GM10266 (cell line): ENCODE measurements around the gene HDAC10.
A peak's percentile ranks its signal among the peaks of the same experiment; 100 is the strongest.

Experiments used
- DNase-seq: peaks from one replicate; pipeline ENCODE4 v3.0.0; 2012; ENCODE audit errors: extremely low spot score
- CTCF ChIP-seq: IDR thresholded peaks from 2 replicates; pipeline ENCODE4 v1.5.1; 2012; ENCODE audit warnings: mild to moderate bottlenecking, low read depth; ENCODE audit not compliant: control insufficient read depth, insufficient read depth; ENCODE audit errors: missing control alignments

Gene HDAC10

GRCh38 chr22:50201191-50202129 lies 49.6 kb downstream of the HDAC10 start:
- peak; percentile 66 for DNase-seq
- TF ChIP-seq CTCF = no peak

GRCh38 chr22:50200461-50201190 lies 50.4 kb downstream of the HDAC10 start, which contains the start of gene SELENOO:
Gene SELENOO, plus strand, starts transcription at chr22:50201011. Its CDS starts 26 bp downstream, at chr22:50201037.
- peak; percentile 100 for DNase-seq
- TF ChIP-seq CTCF = no peak

GRCh38 chr22:50199829-50200460 lies 51.1 kb downstream of the HDAC10 start:
- no peak for DNase-seq

GRCh38 chr22:50199251-50199721 lies 51.8 kb downstream of the HDAC10 start:
- DNase-seq = no peak
- TF ChIP-seq CTCF = no peak

More at GRCh38 chr22:50199829-50200460, 51.1 kb downstream of the HDAC10 start:
- no peak for TF ChIP-seq CTCF

GRCh38 chr22:50198624-50199017 lies 52.4 kb downstream of the HDAC10 start:
- no peak for DNase-seq
- no peak for TF ChIP-seq CTCF

GRCh38 chr22:50197856-50198623 lies 53.0 kb downstream of the HDAC10 start:
- TF ChIP-seq CTCF = no peak
- DNase-seq = no peak
